Suprapubic skin (tissue), 4 donors: ENCODE data around the gene TRPV2. TPM values are rescaled to one million over a fixed set of nuclear protein-coding genes. Genes with fewer than 3 reads are reported as not detected.

ENCODE experiments used
- DNase-seq, 2 donors: peaks; one replicate each; pipeline ENCODE4 v3.0.0-alpha.2; 2019; ENCODE audit warnings: low spot score in 2 of 2
- H3K27ac ChIP-seq: fragments of 200-600 bp; sonication (generic); one replicate; pipeline ENCODE4 v1.5.1; 2019
- H3K27me3 ChIP-seq: fragments of 200-600 bp; sonication (generic); one replicate; pipeline ENCODE4 v1.5.1; 2019
- H3K36me3 ChIP-seq: fragments of 200-600 bp; sonication (generic); one replicate; pipeline ENCODE4 v1.5.1; 2019
- H3K4me1 ChIP-seq: fragments of 200-600 bp; sonication (generic); one replicate; pipeline ENCODE4 v1.5.1; 2019
- H3K4me3 ChIP-seq: fragments of 200-600 bp; sonication (generic); one replicate; pipeline ENCODE4 v1.5.1; 2019; ENCODE audit warnings: mild to moderate bottlenecking
- H3K9me3 ChIP-seq: fragments of 200-600 bp; sonication (generic); one replicate; pipeline ENCODE4 v1.5.1; 2019
- EP300 ChIP-seq: sonication (generic); formaldehyde crosslinking; IDR thresholded peaks from one replicate; pipeline ENCODE4 v1.6.1; 2017; ENCODE audit warnings: antibody characterized with exemption
- POLR2A ChIP-seq, 2 donors: fragments of 450-650 bp; IDR thresholded peaks; one replicate each; pipeline ENCODE4 v1.6.1; 2017; ENCODE audit warnings: antibody characterized with exemption in 2 of 2, mild to moderate bottlenecking in 2 of 2, moderate library complexity in 2 of 2
- POLR2AphosphoS5 ChIP-seq, 3 donors: sonication (generic); formaldehyde crosslinking; IDR thresholded peaks; one replicate each; pipeline ENCODE4 v1.6.1; 2017; ENCODE audit warnings: antibody characterized with exemption in 3 of 3
- WGBS: methylation state at CpG from one replicate; pipeline ENCODE4 v1.1.5; 2018; 5-methylcytosine and 5-hydroxymethylcytosine counted together
- total RNA-seq, 4 donors: library from RNA; depleted of rRNA; stranded (reverse); fragments of >200 nt; gene quantifications; one replicate each; pipeline ENCODE4 v1.1.0, GENCODE V29; 2016
- TF ChIP-seq, protein P1 (sequence below), 2 donors: fragments of 200-600 bp in 1 of 2; fragments of 450-650 bp in 1 of 2; sonication (generic) in 1 of 2; IDR thresholded peaks; one replicate each; pipeline ENCODE4 v1.5.1; 2016 to 2019; ENCODE audit warnings: antibody characterized with exemption in 2 of 2, mild to moderate bottlenecking in 1 of 2, moderate library complexity in 1 of 2

The TRPV2 gene
- total RNA-seq, 4 donors from 2014 or later: 3.0 to 13.9 (median 7.9) TPM

DNA sequence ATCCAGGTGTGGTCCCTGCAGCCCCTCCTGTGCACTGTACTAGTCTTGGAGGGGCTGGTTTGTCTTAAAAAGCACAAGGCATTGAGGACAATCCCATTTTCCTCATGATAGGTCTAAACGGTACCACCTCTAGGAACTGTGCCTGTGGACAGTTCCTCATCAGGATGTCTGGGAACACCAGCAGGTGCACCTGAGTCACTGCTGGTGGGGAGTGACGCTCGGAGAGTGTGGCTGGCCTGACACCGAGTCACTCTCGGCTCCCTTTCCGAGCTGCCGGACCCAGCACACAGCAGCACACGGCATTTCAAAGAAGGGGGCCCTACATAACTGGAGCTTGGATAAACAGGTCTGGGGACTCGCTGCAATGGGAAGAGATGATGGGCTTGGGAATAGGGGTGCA lies 51.0 kb downstream of the TRPV2 start:
- H3K27ac ChIP-seq: no peak overlapping the region

DNA sequence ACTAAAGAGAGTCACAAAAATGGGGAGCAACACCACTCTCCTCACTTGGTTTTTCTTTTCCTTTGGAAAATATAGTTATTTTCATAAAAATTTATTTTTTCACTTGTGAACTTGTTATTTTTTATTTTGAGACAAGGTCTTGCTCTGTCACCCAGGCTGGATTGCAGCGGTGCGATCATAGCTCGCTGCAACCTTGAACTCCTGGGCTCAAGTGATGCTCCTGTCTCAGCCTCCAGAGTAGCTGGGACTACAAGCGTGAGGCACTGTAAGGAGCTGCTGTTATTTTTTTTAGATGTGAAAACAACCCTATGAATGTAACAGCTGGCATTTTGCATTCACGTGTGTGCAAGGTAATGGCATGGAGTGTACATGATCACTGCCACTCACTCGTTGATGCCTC lies 51.7 kb downstream of the TRPV2 start:
- Histone ChIP-seq H3K4me3 (no peak overlapping the region), H3K27me3 (no peaks in the 10 kb centered on the region), H3K4me1 (peaks cover 31% of the 10 kb centered on the region), H3K9me3 (no peaks in the 10 kb centered on the region), H3K27ac (no peak overlapping the region), H3K36me3 (no peaks in the 10 kb centered on the region)
- no peak for DNase-seq
- 92% methylated on average over 6 of the region's 6 CpGs for WGBS
- TF ChIP-seq POLR2A (IDR thresholded peaks at IDR 0.05) (no peak), POLR2AphosphoS5 (IDR thresholded peaks at IDR 0.05) (no peak), EP300 (no peak)
- TF ChIP-seq, protein P1, sequence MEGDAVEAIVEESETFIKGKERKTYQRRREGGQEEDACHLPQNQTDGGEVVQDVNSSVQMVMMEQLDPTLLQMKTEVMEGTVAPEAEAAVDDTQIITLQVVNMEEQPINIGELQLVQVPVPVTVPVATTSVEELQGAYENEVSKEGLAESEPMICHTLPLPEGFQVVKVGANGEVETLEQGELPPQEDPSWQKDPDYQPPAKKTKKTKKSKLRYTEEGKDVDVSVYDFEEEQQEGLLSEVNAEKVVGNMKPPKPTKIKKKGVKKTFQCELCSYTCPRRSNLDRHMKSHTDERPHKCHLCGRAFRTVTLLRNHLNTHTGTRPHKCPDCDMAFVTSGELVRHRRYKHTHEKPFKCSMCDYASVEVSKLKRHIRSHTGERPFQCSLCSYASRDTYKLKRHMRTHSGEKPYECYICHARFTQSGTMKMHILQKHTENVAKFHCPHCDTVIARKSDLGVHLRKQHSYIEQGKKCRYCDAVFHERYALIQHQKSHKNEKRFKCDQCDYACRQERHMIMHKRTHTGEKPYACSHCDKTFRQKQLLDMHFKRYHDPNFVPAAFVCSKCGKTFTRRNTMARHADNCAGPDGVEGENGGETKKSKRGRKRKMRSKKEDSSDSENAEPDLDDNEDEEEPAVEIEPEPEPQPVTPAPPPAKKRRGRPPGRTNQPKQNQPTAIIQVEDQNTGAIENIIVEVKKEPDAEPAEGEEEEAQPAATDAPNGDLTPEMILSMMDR (IDR thresholded peaks at IDR 0.05): no peak

More for the DNA sequence above, 51.0 kb downstream of the TRPV2 start:
- Histone ChIP-seq H3K27me3 (no peaks in the 10 kb centered on the region), H3K4me3 (no peak overlapping the region), H3K36me3 (no peaks in the 10 kb centered on the region), H3K9me3 (no peaks in the 10 kb centered on the region), H3K4me1 (peaks cover 31% of the 10 kb centered on the region)
- WGBS: 81% methylated on average over 9 of the region's 9 CpGs
- no peak for TF ChIP-seq EP300
- no peak for DNase-seq

DNA sequence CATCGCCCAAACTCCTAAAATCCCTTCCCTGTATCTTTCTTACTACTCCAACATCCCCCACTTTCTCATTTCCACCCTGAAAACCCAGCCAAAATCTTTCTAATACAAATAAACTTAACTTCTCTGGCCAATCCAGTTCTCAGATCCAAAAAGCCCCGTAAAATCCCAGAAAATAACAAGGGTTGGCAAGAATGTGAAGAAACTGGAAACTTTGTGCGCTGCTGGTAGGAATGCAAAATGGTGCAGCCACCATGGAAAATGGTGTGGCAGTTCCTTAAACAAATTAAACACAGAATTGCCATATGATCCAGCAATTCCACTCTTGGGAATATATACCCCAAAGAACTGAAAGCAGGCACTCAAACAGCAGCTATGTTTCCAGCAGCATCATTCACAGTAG lies 52.5 kb downstream of the TRPV2 start:
- TF ChIP-seq, protein P1 (IDR thresholded peaks at IDR 0.05): no peak
- TF ChIP-seq POLR2A (IDR thresholded peaks at IDR 0.05): no peak
- no peak for TF ChIP-seq EP300
- TF ChIP-seq POLR2AphosphoS5 (IDR thresholded peaks at IDR 0.05): no peak
- Histone ChIP-seq H3K36me3 (no peaks in the 10 kb centered on the region), H3K27me3 (no peaks in the 10 kb centered on the region), H3K27ac (no peak overlapping the region), H3K4me1 (peaks cover 31% of the 10 kb centered on the region), H3K4me3 (no peak overlapping the region), H3K9me3 (no peaks in the 10 kb centered on the region)
- DNase-seq: no peak
- 89% methylated on average over 3 of the region's 3 CpGs for WGBS

DNA sequence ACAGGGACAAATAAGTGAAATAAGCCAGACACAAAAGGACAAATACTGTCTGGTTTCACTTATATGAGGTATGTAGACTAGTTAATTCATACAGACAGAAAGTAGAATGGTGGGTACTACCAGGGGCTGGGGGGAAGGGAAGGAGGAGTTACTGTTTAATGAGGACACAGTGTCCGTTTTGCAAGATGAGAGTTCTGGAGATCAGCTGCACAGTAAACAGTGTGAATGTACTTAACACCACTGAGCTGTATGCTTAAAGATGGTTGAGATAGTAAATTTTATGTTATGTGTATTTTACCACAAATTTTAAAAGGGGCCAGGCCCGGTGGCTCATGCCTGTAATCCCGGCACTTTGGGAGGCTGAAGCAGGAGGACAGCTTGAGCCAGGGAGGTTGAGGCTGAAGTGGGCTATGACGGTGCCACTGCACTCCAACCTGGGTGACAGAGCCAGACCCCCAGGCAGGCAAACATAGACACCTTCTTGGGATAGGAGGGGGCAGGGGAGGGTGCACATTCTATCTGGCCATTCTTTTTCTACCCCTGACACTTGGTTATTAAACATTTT lies 53.1 kb downstream of the TRPV2 start:
- DNase-seq: no peak
- Histone ChIP-seq H3K4me1 (peaks cover 28% of the 10 kb centered on the region), H3K36me3 (no peaks in the 10 kb centered on the region), H3K4me3 (no peak overlapping the region), H3K27me3 (no peaks in the 10 kb centered on the region), H3K9me3 (no peaks in the 10 kb centered on the region), H3K27ac (no peak overlapping the region)
- TF ChIP-seq EP300 (no peak), POLR2AphosphoS5 (IDR thresholded peaks at IDR 0.05) (no peak)
- 82% methylated on average over 4 of the region's 4 CpGs for WGBS

DNA sequence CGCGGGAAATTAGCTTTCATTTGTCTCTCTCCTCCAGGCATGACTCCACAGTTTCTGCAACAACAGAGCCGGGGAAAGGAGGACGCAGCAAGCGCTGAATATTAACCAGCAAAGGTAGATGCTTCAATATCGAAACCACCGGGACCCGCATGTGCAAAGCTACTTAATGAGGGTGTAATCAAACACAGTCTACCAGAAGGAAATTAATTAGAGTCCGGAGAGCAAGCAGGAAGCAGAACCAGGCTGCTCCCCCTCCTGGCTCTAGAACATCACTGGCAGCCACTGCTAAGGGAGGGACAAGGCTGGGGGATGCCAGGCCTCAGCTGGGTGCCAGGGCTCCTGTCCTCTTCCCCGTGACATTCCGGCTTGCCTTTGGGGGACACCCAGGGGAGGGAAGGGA lies 54.9 kb downstream of the TRPV2 start:
- 57% methylated on average over 11 of the region's 11 CpGs for WGBS
- no peaks in the 10 kb centered on the region for H3K36me3 ChIP-seq
- no peak for DNase-seq
- H3K4me1 ChIP-seq: peaks cover 10% of the 10 kb centered on the region
- H3K9me3 ChIP-seq: no peaks in the 10 kb centered on the region
- no peak overlapping the region for H3K4me3 ChIP-seq
- TF ChIP-seq POLR2A (IDR thresholded peaks at IDR 0.05) (no peak), POLR2AphosphoS5 (IDR thresholded peaks at IDR 0.05) (no peak), EP300 (no peak)
- TF ChIP-seq, protein P1 (IDR thresholded peaks at IDR 0.05): no peak
- H3K27me3 ChIP-seq: no peaks in the 10 kb centered on the region
- H3K27ac ChIP-seq: no peak overlapping the region

DNA sequence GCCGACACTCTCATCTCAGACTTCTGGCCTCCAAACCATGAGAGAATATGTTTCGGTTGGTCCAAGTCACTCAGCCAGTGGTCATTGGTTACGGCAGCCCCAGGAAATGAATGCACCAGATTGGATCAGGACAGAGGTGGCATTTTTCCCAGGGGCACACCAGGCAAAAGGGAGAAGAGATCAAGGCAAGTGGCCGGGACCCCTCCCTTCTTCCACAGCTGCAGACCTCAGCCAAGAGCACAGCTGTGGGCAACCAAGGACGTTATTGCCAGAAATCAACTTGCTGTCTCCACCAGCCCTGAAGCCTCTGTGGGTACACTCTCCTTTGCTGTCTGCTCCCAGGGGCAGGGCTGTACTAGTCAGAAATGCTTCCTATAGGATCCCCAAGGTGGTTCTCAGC lies 55.9 kb downstream of the TRPV2 start:
- no peak overlapping the region for H3K4me3 ChIP-seq
- no peak for TF ChIP-seq POLR2AphosphoS5 (IDR thresholded peaks at IDR 0.05)
- TF ChIP-seq EP300: no peak
- no peak for TF ChIP-seq POLR2A (IDR thresholded peaks at IDR 0.05)
- TF ChIP-seq, protein P1 (IDR thresholded peaks at IDR 0.05): no peak
- H3K9me3 ChIP-seq: no peaks in the 10 kb centered on the region
- 81% methylated on average over 5 of the region's 5 CpGs for WGBS
- no peaks in the 10 kb centered on the region for H3K27me3 ChIP-seq
- no peak for DNase-seq
- no peaks in the 10 kb centered on the region for H3K4me1 ChIP-seq
- H3K27ac ChIP-seq: no peak overlapping the region
- H3K36me3 ChIP-seq: no peaks in the 10 kb centered on the region
